ENCODE measurements around the gene TMOD1. TPM values are rescaled to one million over a fixed set of nuclear protein-coding genes. Genes with fewer than 3 reads are reported as not detected.

The TMOD1 gene
- total and polyA plus RNA-seq, 2 experiments from 2014 or later: 0.34 to 1.3 TPM

DNA sequence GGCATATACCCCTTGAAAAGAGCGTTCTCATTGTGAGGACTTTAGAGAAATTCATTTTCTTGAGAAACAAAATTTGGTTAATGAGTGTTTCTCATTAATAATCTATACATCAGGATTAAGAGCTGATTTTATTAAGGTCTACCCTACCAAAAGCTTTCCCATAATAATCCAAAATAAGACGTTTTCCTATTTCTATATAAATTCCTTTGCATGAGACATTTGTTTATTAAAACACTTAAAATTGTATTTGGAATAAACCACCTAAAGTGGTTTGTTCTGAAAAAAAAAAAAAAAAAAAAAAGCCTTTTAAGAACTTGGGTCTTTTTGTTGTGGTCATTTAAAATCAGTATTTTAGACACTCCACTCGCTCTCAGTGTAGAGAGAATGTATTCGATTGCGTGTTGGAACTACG lies 695 bp upstream of the TMOD1 start:
- DNase-seq: no peak
- no peaks in the 10 kb centered on the region for H3K4me1 ChIP-seq (ENCODE audit: insufficient read depth)
- WGBS, 2 experiments (ENCODE audit: low coverage in 1 of 2, low lambda C conversion rate in 2 of 2, missing lambda C conversion rate in 2 of 2): 24 to 30% methylated on average over 6 of the region's 6 CpGs
- H3K4me2 ChIP-seq (ENCODE audit: unreplicated experiment): peak overlapping the region; percentile 39
- H3K36me3 ChIP-seq (ENCODE audit: low read depth): no peaks in the 10 kb centered on the region
- no peaks in the 10 kb centered on the region for H3K9me2 ChIP-seq (ENCODE audit: insufficient read depth)
- no peaks in the 10 kb centered on the region for H3K9me3 ChIP-seq (ENCODE audit: low read depth)
- H2AFZ ChIP-seq: peak overlapping the region; percentile 43; the same call in 1 of the 2 replicates
- peak; percentile 60 for TF ChIP-seq EZH2 (IDR thresholded peaks at IDR 0.05; ENCODE audit: insufficient read depth, poor library complexity, severe bottlenecking)
- TF ChIP-seq EZH2phosphoT487 (IDR thresholded peaks at IDR 0.05; ENCODE audit: insufficient read depth, low read depth): no peak
- peak overlapping the region; percentile 55 for H3K4me3 ChIP-seq
- no peak overlapping the region for H3K9ac ChIP-seq
- peaks cover 40% of the 10 kb centered on the region for H3K27me3 ChIP-seq (replicated peaks; ENCODE audit: insufficient read depth)
- in situ Hi-C loops (cut with MboI): no loop called here
- H3K27ac ChIP-seq: no peak overlapping the region
- no peaks in the 10 kb centered on the region for H4K20me1 ChIP-seq (ENCODE audit: insufficient read depth)
- H3F3A ChIP-seq (ENCODE audit: insufficient read depth): no peaks in the 10 kb centered on the region
- no peaks in the 10 kb centered on the region for H3K79me2 ChIP-seq (ENCODE audit: insufficient read depth)

- Histone ChIP-seq H3K36me3 (ENCODE audit: low read depth) (no peaks in the 10 kb centered on the region), H3K79me2 (ENCODE audit: insufficient read depth) (no peaks in the 10 kb centered on the region), H2AFZ (peak overlapping the region; percentile 62; the same call in 1 of the 2 replicates), H3K4me2 (ENCODE audit: unreplicated experiment) (peak overlapping the region; percentile 61), H3F3A (ENCODE audit: insufficient read depth) (no peaks in the 10 kb centered on the region), H3K27ac (no peak overlapping the region), H3K9me2 (ENCODE audit: insufficient read depth) (no peaks in the 10 kb centered on the region), H3K9ac (no peak overlapping the region), H3K4me1 (ENCODE audit: insufficient read depth) (no peaks in the 10 kb centered on the region), H3K27me3 (replicated peaks; ENCODE audit: insufficient read depth) (peaks cover 47% of the 10 kb centered on the region), H3K9me3 (ENCODE audit: low read depth) (no peaks in the 10 kb centered on the region), H4K20me1 (ENCODE audit: insufficient read depth) (no peaks in the 10 kb centered on the region), H3K4me3 (peak overlapping the region; percentile 73)
- no peak for TF ChIP-seq EZH2 (IDR thresholded peaks at IDR 0.05; ENCODE audit: insufficient read depth, poor library complexity, severe bottlenecking)
- 0 out of 2 replicates have a peak, but pooled peaks have one; percentile 29 for TF ChIP-seq EZH2phosphoT487 (IDR thresholded peaks at IDR 0.05; ENCODE audit: insufficient read depth, low read depth)
- 5% methylated on average over 12 to 30 of the region's 30 CpGs for WGBS, 2 experiments (ENCODE audit: low coverage in 1 of 2, low lambda C conversion rate in 2 of 2, missing lambda C conversion rate in 2 of 2)
- DNase-seq: no peak
- in situ Hi-C loops (cut with MboI): no loop called here
These were observed 431 bp downstream of the TMOD1 start for GRCh38 chr9:97501972-97502221.

DNA sequence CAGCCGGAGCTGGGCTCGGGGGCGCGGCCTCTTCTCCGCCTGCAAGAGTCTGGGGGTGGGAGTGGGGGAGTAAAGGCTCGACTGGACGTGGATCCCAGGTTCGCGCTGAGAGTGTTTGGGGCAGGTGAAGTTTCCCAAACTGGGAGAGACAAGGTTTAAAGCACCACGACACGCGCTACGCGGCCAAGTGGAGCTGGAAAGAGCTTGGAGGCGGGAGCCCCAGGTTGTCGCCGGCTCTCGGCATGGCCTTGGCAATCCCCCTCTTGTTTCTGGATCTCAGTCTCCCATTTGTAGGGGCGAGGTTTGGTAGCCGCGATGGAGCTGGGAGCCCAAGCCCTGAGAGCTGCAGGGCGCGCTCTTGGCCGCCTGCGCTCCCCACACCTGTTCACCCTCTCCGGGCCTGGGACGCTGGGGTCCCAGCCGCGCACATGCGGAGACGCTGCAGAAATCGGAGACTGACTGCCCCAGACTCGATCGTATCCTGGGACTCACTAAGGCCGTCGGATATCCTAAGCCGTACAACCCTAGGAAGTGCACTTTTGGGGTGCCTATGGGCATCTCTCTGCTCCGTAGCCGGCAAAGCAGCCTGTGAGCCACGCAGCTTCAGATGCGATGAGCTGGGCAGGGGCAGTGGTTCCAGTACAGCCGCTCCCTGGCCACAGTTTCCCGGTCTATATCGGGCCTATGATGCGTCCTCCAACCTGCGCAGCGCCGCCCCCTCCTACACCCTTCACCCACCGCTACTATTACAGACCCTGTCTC lies 937 bp downstream of the TMOD1 start:
- H3K9ac ChIP-seq: no peak overlapping the region
- H3K36me3 ChIP-seq (ENCODE audit: low read depth): no peaks in the 10 kb centered on the region
- H4K20me1 ChIP-seq (ENCODE audit: insufficient read depth): no peaks in the 10 kb centered on the region
- no peaks in the 10 kb centered on the region for H3K4me1 ChIP-seq (ENCODE audit: insufficient read depth)
- peak overlapping the region; percentile 62; the same call in 1 of the 2 replicates for H2AFZ ChIP-seq
- no peaks in the 10 kb centered on the region for H3F3A ChIP-seq (ENCODE audit: insufficient read depth)
- no peaks in the 10 kb centered on the region for H3K9me2 ChIP-seq (ENCODE audit: insufficient read depth)
- H3K4me2 ChIP-seq (ENCODE audit: unreplicated experiment): no peak overlapping the region
- H3K4me3 ChIP-seq: peak overlapping the region; percentile 73
- in situ Hi-C loops (cut with MboI): no loop called here
- no peak overlapping the region for H3K27ac ChIP-seq
- TF ChIP-seq EZH2 (IDR thresholded peaks at IDR 0.05; ENCODE audit: insufficient read depth, poor library complexity, severe bottlenecking) (peak; percentile 27), EZH2phosphoT487 (IDR thresholded peaks at IDR 0.05; ENCODE audit: insufficient read depth, low read depth) (0 out of 2 replicates have a peak, but pooled peaks have one; percentile 8)
- peaks cover 49% of the 10 kb centered on the region for H3K27me3 ChIP-seq (replicated peaks; ENCODE audit: insufficient read depth)
- WGBS, 2 experiments (ENCODE audit: low coverage in 1 of 2, low lambda C conversion rate in 2 of 2, missing lambda C conversion rate in 2 of 2): 17 to 19% methylated on average over 46 to 49 of the region's 49 CpGs
- DNase-seq: no peak
- no peaks in the 10 kb centered on the region for H3K79me2 ChIP-seq (ENCODE audit: insufficient read depth)
- H3K9me3 ChIP-seq (ENCODE audit: low read depth): no peaks in the 10 kb centered on the region

GRCh38 chr9:97502984-97503861 lies 1.8 kb downstream of the TMOD1 start:
- Histone ChIP-seq H3K27ac (no peak overlapping the region), H3K9ac (no peak overlapping the region), H3K9me3 (ENCODE audit: low read depth) (no peaks in the 10 kb centered on the region), H3K9me2 (ENCODE audit: insufficient read depth) (no peaks in the 10 kb centered on the region), H3K4me2 (ENCODE audit: unreplicated experiment) (no peak overlapping the region), H3K36me3 (ENCODE audit: low read depth) (no peaks in the 10 kb centered on the region), H3K4me1 (ENCODE audit: insufficient read depth) (no peaks in the 10 kb centered on the region), H3K79me2 (ENCODE audit: insufficient read depth) (no peaks in the 10 kb centered on the region), H2AFZ (no peak overlapping the region), H3K27me3 (replicated peaks; ENCODE audit: insufficient read depth) (peaks cover 51% of the 10 kb centered on the region), H4K20me1 (ENCODE audit: insufficient read depth) (no peaks in the 10 kb centered on the region), H3K4me3 (no peak overlapping the region), H3F3A (ENCODE audit: insufficient read depth) (no peaks in the 10 kb centered on the region)
- DNase-seq: no peak
- TF ChIP-seq EZH2phosphoT487 (IDR thresholded peaks at IDR 0.05; ENCODE audit: insufficient read depth, low read depth): no peak
- TF ChIP-seq EZH2 (IDR thresholded peaks at IDR 0.05; ENCODE audit: insufficient read depth, poor library complexity, severe bottlenecking): no peak
- in situ Hi-C loops (cut with MboI): no loop called here
- WGBS, 2 experiments (ENCODE audit: low coverage in 1 of 2, low lambda C conversion rate in 2 of 2, missing lambda C conversion rate in 2 of 2): 70 to 74% methylated on average over 17 of the region's 17 CpGs
